GM23338 (cell line): Measurements from ENCODE around the gene SPAG16.

Source experiments
- EZH2phosphoT487 ChIP-seq: fragments of 200-600 bp; sonication (generic); IDR thresholded peaks from one replicate; pipeline ENCODE4 v1.8.1; 2018; ENCODE audit warnings: antibody characterized with exemption; ENCODE audit not compliant: unreplicated experiment
- TF ChIP-seq, protein P1 (sequence below), 2 experiments: fragments of 200-600 bp in 1 of 2; sonication (generic) in 1 of 2; conservative IDR thresholded peaks; 2 replicates each; pipeline versions ENCODE4 v1.5.1 to v1.6.1; 2016 to 2017; ENCODE audit warnings: antibody characterized with exemption in 2 of 2, low read depth in 2 of 2, mild to moderate bottlenecking in 2 of 2, moderate library complexity in 1 of 2
- TF ChIP-seq, protein P2 (sequence below): IDR thresholded peaks from 2 replicates; pipeline ENCODE4 v1.6.1; 2016; ENCODE audit warnings: antibody characterized with exemption

DNA sequence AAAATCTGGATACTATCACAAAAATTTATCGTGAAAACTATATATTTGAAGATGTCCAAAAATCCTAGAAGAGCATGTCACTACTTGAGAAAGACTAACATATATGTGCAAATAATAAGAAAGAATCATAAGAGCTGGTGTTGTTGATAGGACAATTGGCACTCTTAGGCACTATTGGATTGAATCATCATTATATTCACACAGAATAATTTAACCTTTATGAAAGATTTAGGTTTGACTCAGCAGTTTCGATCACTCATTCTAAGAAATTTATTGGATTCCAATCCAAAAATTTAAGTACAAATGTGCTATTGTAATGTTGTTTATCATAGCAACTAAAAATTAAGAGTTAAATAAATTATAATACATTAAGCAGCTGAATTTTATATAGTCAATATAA, 503.6 kb downstream of the SPAG16 start:
- TF ChIP-seq, protein P1, sequence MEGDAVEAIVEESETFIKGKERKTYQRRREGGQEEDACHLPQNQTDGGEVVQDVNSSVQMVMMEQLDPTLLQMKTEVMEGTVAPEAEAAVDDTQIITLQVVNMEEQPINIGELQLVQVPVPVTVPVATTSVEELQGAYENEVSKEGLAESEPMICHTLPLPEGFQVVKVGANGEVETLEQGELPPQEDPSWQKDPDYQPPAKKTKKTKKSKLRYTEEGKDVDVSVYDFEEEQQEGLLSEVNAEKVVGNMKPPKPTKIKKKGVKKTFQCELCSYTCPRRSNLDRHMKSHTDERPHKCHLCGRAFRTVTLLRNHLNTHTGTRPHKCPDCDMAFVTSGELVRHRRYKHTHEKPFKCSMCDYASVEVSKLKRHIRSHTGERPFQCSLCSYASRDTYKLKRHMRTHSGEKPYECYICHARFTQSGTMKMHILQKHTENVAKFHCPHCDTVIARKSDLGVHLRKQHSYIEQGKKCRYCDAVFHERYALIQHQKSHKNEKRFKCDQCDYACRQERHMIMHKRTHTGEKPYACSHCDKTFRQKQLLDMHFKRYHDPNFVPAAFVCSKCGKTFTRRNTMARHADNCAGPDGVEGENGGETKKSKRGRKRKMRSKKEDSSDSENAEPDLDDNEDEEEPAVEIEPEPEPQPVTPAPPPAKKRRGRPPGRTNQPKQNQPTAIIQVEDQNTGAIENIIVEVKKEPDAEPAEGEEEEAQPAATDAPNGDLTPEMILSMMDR (conservative IDR thresholded peaks at IDR 0.05; ENCODE audit: low read depth in 2 of 2) = no peak
- no peak for TF ChIP-seq EZH2phosphoT487
- TF ChIP-seq, protein P2, sequence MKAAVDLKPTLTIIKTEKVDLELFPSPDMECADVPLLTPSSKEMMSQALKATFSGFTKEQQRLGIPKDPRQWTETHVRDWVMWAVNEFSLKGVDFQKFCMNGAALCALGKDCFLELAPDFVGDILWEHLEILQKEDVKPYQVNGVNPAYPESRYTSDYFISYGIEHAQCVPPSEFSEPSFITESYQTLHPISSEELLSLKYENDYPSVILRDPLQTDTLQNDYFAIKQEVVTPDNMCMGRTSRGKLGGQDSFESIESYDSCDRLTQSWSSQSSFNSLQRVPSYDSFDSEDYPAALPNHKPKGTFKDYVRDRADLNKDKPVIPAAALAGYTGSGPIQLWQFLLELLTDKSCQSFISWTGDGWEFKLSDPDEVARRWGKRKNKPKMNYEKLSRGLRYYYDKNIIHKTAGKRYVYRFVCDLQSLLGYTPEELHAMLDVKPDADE = no peak
